Neural cell (in vitro differentiated cells): ENCODE results near the gene WIPF3. TPM values are rescaled to one million over a fixed set of nuclear protein-coding genes. Genes with fewer than 3 reads are reported as not detected.

Experiments used
- H2AFZ ChIP-seq: fragments of 200-600, 300-800 bp; sonication (generic), shearing (Covaris generic); 2 replicates; pipeline ENCODE4 v1.6.0; 2014; ENCODE audit warnings: low read depth, mild to moderate bottlenecking, antibody characterized with exemption, low read length, moderate library complexity
- H3F3A ChIP-seq: fragments of 200-600 bp; shearing (Covaris generic); 2 replicates; pipeline ENCODE4 v1.6.1; 2016; ENCODE audit warnings: mild to moderate bottlenecking, moderate library complexity, mixed read lengths, antibody characterized with exemption, low read length; ENCODE audit not compliant: insufficient read depth, poor library complexity, severe bottlenecking
- H3K27ac ChIP-seq: fragments of 200-600, 300-800 bp; sonication (generic), shearing (Covaris generic); 2 replicates; pipeline ENCODE4 v1.5.1; 2014; ENCODE audit warnings: mild to moderate bottlenecking, low read length, moderate library complexity
- H3K27me3 ChIP-seq: fragments of 300-800, 200-600 bp; sonication (generic), shearing (Covaris generic); 2 replicates; pipeline ENCODE4 v1.6.0; 2014; ENCODE audit warnings: mild to moderate bottlenecking, low read depth, low read length, moderate library complexity; ENCODE audit not compliant: insufficient read depth
- H3K36me3 ChIP-seq: fragments of 300-800, 200-600 bp; sonication (generic), shearing (Covaris generic); 2 replicates; pipeline ENCODE4 v1.5.1; 2014; ENCODE audit warnings: mild to moderate bottlenecking, antibody characterized with exemption, low read length, moderate library complexity; ENCODE audit not compliant: insufficient read depth
- H3K4me2 ChIP-seq: fragments of 300-800, 200-600 bp; sonication (generic), shearing (Covaris generic); 2 replicates; pipeline ENCODE4 v1.6.0; 2014; ENCODE audit warnings: mild to moderate bottlenecking, low read length
- H3K4me3 ChIP-seq: fragments of 300-800, 200-600 bp; sonication (generic), shearing (Covaris generic); 2 replicates; pipeline ENCODE4 v1.5.1; 2014; ENCODE audit warnings: mild to moderate bottlenecking, low read length, moderate library complexity
- H3K79me2 ChIP-seq: fragments of 200-600 bp; shearing (Covaris generic); replicated peaks from 2 replicates; pipeline ENCODE4 v1.6.0; 2014; ENCODE audit warnings: mild to moderate bottlenecking, low read length, moderate library complexity; ENCODE audit not compliant: insufficient read depth
- H3K9ac ChIP-seq: fragments of 300-800, 200-600 bp; sonication (generic), shearing (Covaris generic); 2 replicates; pipeline ENCODE4 v1.6.1; 2016; ENCODE audit warnings: mild to moderate bottlenecking, low read length, mixed read lengths
- H3K9me2 ChIP-seq: fragments of 200-600 bp; shearing (Covaris generic); 2 replicates; pipeline ENCODE4 v1.6.1; 2016; ENCODE audit warnings: mild to moderate bottlenecking, low read length, mixed read lengths; ENCODE audit not compliant: insufficient read depth
- H3K9me3 ChIP-seq: fragments of 200-600, 300-800 bp; sonication (generic), shearing (Covaris generic); 2 replicates; pipeline ENCODE4 v1.6.1; 2016; ENCODE audit warnings: mild to moderate bottlenecking, mixed run types, low read length, moderate library complexity, mixed read lengths
- H4K20me1 ChIP-seq: fragments of 200-600 bp; shearing (Covaris generic); 2 replicates; pipeline ENCODE4 v1.6.1; 2016; ENCODE audit warnings: mild to moderate bottlenecking, mixed run types; ENCODE audit not compliant: insufficient read depth
- EP300 ChIP-seq: fragments of 450-650 bp; conservative IDR thresholded peaks from 2 replicates; pipeline ENCODE4 v1.6.1; 2014; ENCODE audit warnings: antibody characterized with exemption, mild to moderate bottlenecking, moderate library complexity; ENCODE audit not compliant: poor library complexity, severe bottlenecking
- EZH2 ChIP-seq: fragments of 200-600, 300-800 bp; shearing (Covaris generic), sonication (generic); IDR thresholded peaks from 2 replicates; pipeline ENCODE4 v1.6.1; 2014; ENCODE audit warnings: antibody characterized with exemption, low read length, borderline replicate concordance, mild to moderate bottlenecking; ENCODE audit not compliant: insufficient read depth, poor library complexity, severe bottlenecking
- MXI1 ChIP-seq: fragments of 450-650 bp; conservative IDR thresholded peaks from 2 replicates; pipeline ENCODE4 v1.6.1; 2014; ENCODE audit warnings: antibody characterized with exemption, mild to moderate bottlenecking; ENCODE audit not compliant: poor library complexity, severe bottlenecking
- POLR2AphosphoS5 ChIP-seq: IDR thresholded peaks from 2 replicates; pipeline ENCODE4 v1.6.1; 2012
- RAD21 ChIP-seq: fragments of 450-650 bp; conservative IDR thresholded peaks from 2 replicates; pipeline ENCODE4 v1.6.1; 2014; ENCODE audit warnings: antibody characterized with exemption, mild to moderate bottlenecking, moderate library complexity
- SMC3 ChIP-seq: fragments of 450-650 bp; conservative IDR thresholded peaks from 2 replicates; pipeline ENCODE4 v1.6.1; 2014; ENCODE audit warnings: antibody characterized with exemption, mild to moderate bottlenecking, moderate library complexity; ENCODE audit not compliant: poor library complexity
- TAF1 ChIP-seq: IDR thresholded peaks from 2 replicates; pipeline ENCODE4 v1.6.1; 2012; ENCODE audit warnings: low read depth
- polyA plus RNA-seq: library from polyadenylated mRNA; depleted of rRNA; stranded (reverse); fragments of >200 nt; gene quantifications from 2 replicates; pipeline ENCODE4 v1.2.3, GENCODE V29; 2014
- TF ChIP-seq, protein P1 (sequence below): IDR thresholded peaks from 2 replicates; pipeline ENCODE4 v1.6.1; 2012; ENCODE audit warnings: borderline replicate concordance
- TF ChIP-seq, protein P2 (sequence below): fragments of 450-650 bp; IDR thresholded peaks from 2 replicates; pipeline ENCODE4 v1.5.1; 2014; ENCODE audit warnings: antibody characterized with exemption, mild to moderate bottlenecking, moderate library complexity; ENCODE audit not compliant: poor library complexity, severe bottlenecking

The WIPF3 gene
- polyA plus RNA-seq, 1 donor from 2014 or later: 3.8 TPM

DNA sequence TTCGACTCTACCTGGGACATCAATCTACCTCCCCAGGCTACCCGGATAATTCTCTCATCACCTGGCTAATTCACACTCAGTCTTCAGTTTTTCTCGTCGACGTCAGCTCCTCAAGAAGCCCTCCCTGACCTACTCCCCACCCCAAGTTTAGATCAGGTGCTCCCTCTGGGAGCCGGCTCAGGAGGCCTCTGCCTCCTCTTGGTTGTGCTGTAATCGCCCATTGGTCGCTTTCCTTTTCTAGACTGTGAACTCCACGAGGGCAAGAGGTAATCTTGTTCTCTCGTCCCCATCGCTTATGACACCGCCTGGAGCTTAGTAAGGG is 461 bp upstream of the WIPF3 start:
- H3K9me2 ChIP-seq: no peaks in the 10 kb centered on the region
- H3K79me2 ChIP-seq: no peaks in the 10 kb centered on the region
- no peak overlapping the region for H3K4me2 ChIP-seq
- no peak overlapping the region for H3K27ac ChIP-seq
- no peak overlapping the region for H2AFZ ChIP-seq
- peak overlapping the region; percentile 72 for H3K4me3 ChIP-seq
- peak overlapping the region; percentile 69 for H3K9ac ChIP-seq
- no peaks in the 10 kb centered on the region for H3K27me3 ChIP-seq
- no peaks in the 10 kb centered on the region for H4K20me1 ChIP-seq
- H3K36me3 ChIP-seq: no peaks in the 10 kb centered on the region
- H3K9me3 ChIP-seq: no peaks in the 10 kb centered on the region
- TF ChIP-seq RAD21: no peak
- no peak for TF ChIP-seq MXI1
- TF ChIP-seq, protein P1, sequence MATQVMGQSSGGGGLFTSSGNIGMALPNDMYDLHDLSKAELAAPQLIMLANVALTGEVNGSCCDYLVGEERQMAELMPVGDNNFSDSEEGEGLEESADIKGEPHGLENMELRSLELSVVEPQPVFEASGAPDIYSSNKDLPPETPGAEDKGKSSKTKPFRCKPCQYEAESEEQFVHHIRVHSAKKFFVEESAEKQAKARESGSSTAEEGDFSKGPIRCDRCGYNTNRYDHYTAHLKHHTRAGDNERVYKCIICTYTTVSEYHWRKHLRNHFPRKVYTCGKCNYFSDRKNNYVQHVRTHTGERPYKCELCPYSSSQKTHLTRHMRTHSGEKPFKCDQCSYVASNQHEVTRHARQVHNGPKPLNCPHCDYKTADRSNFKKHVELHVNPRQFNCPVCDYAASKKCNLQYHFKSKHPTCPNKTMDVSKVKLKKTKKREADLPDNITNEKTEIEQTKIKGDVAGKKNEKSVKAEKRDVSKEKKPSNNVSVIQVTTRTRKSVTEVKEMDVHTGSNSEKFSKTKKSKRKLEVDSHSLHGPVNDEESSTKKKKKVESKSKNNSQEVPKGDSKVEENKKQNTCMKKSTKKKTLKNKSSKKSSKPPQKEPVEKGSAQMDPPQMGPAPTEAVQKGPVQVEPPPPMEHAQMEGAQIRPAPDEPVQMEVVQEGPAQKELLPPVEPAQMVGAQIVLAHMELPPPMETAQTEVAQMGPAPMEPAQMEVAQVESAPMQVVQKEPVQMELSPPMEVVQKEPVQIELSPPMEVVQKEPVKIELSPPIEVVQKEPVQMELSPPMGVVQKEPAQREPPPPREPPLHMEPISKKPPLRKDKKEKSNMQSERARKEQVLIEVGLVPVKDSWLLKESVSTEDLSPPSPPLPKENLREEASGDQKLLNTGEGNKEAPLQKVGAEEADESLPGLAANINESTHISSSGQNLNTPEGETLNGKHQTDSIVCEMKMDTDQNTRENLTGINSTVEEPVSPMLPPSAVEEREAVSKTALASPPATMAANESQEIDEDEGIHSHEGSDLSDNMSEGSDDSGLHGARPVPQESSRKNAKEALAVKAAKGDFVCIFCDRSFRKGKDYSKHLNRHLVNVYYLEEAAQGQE: no peak
- TF ChIP-seq POLR2AphosphoS5: no peak
- TF ChIP-seq TAF1: no peak
- TF ChIP-seq, protein P2, sequence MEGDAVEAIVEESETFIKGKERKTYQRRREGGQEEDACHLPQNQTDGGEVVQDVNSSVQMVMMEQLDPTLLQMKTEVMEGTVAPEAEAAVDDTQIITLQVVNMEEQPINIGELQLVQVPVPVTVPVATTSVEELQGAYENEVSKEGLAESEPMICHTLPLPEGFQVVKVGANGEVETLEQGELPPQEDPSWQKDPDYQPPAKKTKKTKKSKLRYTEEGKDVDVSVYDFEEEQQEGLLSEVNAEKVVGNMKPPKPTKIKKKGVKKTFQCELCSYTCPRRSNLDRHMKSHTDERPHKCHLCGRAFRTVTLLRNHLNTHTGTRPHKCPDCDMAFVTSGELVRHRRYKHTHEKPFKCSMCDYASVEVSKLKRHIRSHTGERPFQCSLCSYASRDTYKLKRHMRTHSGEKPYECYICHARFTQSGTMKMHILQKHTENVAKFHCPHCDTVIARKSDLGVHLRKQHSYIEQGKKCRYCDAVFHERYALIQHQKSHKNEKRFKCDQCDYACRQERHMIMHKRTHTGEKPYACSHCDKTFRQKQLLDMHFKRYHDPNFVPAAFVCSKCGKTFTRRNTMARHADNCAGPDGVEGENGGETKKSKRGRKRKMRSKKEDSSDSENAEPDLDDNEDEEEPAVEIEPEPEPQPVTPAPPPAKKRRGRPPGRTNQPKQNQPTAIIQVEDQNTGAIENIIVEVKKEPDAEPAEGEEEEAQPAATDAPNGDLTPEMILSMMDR: no peak
- TF ChIP-seq SMC3: no peak
- no peak for TF ChIP-seq EZH2
- TF ChIP-seq EP300: no peak
- no peaks in the 10 kb centered on the region for H3F3A ChIP-seq

DNA sequence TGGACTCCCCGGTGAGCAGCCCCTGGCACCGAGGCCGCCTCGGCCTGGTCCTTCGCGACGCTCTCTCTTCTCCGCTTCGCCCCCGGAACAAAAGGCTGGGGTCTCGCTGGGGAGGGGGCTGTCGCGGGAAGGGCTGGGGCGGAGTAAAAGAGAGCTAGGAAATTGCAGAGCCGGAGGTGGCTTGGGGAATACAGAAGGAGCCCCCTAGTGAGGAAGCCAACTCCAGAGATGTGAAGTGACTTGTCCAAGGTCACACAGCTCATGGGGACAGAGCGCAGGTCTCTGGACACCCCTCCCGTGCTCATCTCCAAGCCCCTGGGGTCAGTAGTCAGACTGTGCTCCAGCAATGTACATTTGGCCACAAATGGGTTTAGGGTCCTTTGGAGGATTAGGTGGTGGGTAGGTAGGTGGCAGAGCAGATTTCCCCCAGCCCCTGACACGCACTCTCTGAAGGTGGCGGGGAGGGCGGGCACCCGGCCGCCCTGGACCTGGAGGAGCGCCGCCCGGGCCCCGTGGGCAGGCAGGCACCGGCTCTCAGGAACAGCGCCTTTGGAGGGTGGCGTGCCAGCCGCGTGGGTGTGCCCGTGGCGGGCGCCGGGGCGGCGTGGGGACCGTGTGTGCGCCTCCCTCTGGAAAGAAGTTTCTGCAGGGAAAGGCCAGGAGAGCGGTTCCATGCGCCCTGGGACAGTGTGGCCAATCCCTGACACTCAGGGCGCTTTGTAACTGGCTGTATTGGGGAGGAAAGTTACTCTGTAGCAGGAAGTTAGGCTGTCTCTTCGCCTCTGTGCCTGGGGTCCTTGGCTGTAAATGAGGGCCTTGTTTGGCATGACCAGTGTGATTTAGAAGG is 910 bp downstream of the WIPF3 start:
- Histone ChIP-seq H3K9ac (peak overlapping the region; percentile 69), H2AFZ (peak overlapping the region; percentile 43), H3F3A (no peaks in the 10 kb centered on the region), H4K20me1 (no peaks in the 10 kb centered on the region), H3K36me3 (no peaks in the 10 kb centered on the region), H3K27me3 (no peaks in the 10 kb centered on the region), H3K9me2 (no peaks in the 10 kb centered on the region), H3K27ac (no peak overlapping the region), H3K4me2 (no peak overlapping the region), H3K9me3 (no peaks in the 10 kb centered on the region), H3K79me2 (no peaks in the 10 kb centered on the region), H3K4me3 (peak overlapping the region; percentile 72)
- TF ChIP-seq RAD21: no peak
- peak; percentile 33 for TF ChIP-seq POLR2AphosphoS5
- TF ChIP-seq, protein P2: peak; percentile 20
